Mesendoderm (in vitro differentiated cells): ENCODE results near the gene RBP5.

ENCODE experiments used
- DNase-seq: peaks from one replicate; pipeline ENCODE4 v3.0.0; 2013
- H2AK5ac ChIP-seq: 2 replicates; pipeline ENCODE4 v1.6.1; 2013; ENCODE audit warnings: low read length, inconsistent platforms
- H2BK120ac ChIP-seq: 2 replicates; pipeline ENCODE4 v1.6.1; 2013; ENCODE audit warnings: low read depth, mild to moderate bottlenecking, low read length, moderate library complexity, mixed read lengths
- H2BK15ac ChIP-seq: replicated peaks from 2 replicates; pipeline ENCODE4 v1.6.1; 2013; ENCODE audit warnings: low read depth, mild to moderate bottlenecking, moderate library complexity
- H2BK5ac ChIP-seq: 2 replicates; pipeline ENCODE4 v1.6.1; 2013; ENCODE audit warnings: low read length, inconsistent platforms
- H3K18ac ChIP-seq: 2 replicates; pipeline ENCODE4 v1.6.1; 2013; ENCODE audit warnings: mild to moderate bottlenecking, low read length, mixed read lengths
- H3K23ac ChIP-seq: one replicate; pipeline ENCODE4 v1.6.1; 2013; ENCODE audit warnings: low read length
- H3K27ac ChIP-seq: 2 replicates; pipeline ENCODE4 v1.5.1; 2013; ENCODE audit warnings: low read depth, mild to moderate bottlenecking, inconsistent platforms, low read length, moderate library complexity
- H3K27me3 ChIP-seq: 2 replicates; pipeline ENCODE4 v1.6.1; 2013; ENCODE audit warnings: low read length, control low read depth, mild to moderate bottlenecking, inconsistent platforms; ENCODE audit not compliant: insufficient read depth, poor library complexity
- H3K36me3 ChIP-seq: 2 replicates; pipeline ENCODE4 v1.6.1; 2013; ENCODE audit warnings: low read length, inconsistent platforms; ENCODE audit not compliant: control insufficient read depth, insufficient read depth
- H3K4ac ChIP-seq: one replicate; pipeline ENCODE4 v1.6.1; 2013; ENCODE audit warnings: low read depth, mild to moderate bottlenecking, low read length, moderate library complexity
- H3K4me1 ChIP-seq: 2 replicates; pipeline ENCODE4 v1.6.1; 2013; ENCODE audit warnings: low read depth, low read length, inconsistent platforms; ENCODE audit not compliant: control insufficient read depth
- H3K4me2 ChIP-seq: 2 replicates; pipeline ENCODE4 v1.6.1; 2013; ENCODE audit warnings: low read length
- H3K4me3 ChIP-seq: 2 replicates; pipeline ENCODE4 v1.5.1; 2013; ENCODE audit warnings: mild to moderate bottlenecking, low read length
- H3K56ac ChIP-seq: one replicate; pipeline ENCODE4 v1.6.1; 2013; ENCODE audit warnings: low read length
- H3K79me1 ChIP-seq: 2 replicates; pipeline ENCODE4 v1.6.1; 2013; ENCODE audit warnings: low read length, inconsistent platforms
- H3K79me2 ChIP-seq: 2 replicates; pipeline ENCODE4 v1.6.1; 2013; ENCODE audit warnings: mild to moderate bottlenecking, low read length; ENCODE audit not compliant: control insufficient read depth, insufficient read depth
- H3K9ac ChIP-seq: 2 replicates; pipeline ENCODE4 v1.6.1; 2013; ENCODE audit warnings: low read length, inconsistent platforms
- H4K5ac ChIP-seq: one replicate; pipeline ENCODE4 v1.6.1; 2013; ENCODE audit warnings: low read length
- H4K8ac ChIP-seq: one replicate; pipeline ENCODE4 v1.6.1; 2013; ENCODE audit warnings: low read depth, mild to moderate bottlenecking, control low read depth, low read length, moderate library complexity
- WGBS: extraction: QIAGEN DNeasy Blood & Tissue Kit; methylation state at CpG from one replicate; pipeline ENCODE4 v1.1.7; 2013; ENCODE audit warnings: low lambda C conversion rate, missing lambda C conversion rate; ENCODE audit not compliant: insufficient coverage; ENCODE audit errors: extremely low coverage; 5-methylcytosine and 5-hydroxymethylcytosine counted together

The RBP5 gene

DNA sequence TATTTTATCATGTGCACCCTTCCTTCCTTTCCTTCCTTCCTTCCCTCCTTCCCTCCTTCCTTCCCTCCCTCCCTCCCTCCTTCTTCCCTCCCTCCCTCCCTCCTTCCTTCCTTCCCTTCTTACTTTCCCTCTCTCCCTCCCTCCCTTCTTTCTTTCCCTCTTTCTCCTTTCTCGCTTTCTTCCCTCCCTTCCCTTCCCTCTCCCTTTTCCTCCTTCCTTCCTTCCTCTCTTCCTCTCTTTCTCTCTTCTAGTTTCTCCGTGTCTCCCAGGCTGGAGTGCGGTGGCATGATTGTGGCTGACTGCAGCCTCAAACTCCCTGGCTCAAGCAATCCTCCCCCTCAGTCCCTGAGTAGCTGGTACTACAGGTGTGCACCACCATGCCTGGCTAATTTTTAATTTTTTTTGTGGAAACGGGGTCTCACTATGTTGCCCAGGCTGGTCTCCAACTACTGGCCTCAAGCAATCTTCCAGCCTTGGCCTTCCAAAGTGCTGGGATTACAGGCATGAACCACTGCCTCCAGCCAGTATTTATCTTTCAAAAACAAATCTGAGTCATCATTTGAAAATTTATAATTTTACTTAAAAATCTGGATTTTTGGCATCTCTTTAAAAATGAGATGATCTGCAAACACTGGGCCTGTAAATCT lies 27.5 kb downstream of the RBP5 start:
- H3K23ac ChIP-seq = no peak overlapping the region
- no peak overlapping the region for H2BK5ac ChIP-seq
- no peak overlapping the region for H2BK15ac ChIP-seq
- H3K9ac ChIP-seq = no peak overlapping the region
- H3K79me1 ChIP-seq = no peaks in the 10 kb centered on the region
- H4K5ac ChIP-seq = no peak overlapping the region
- H3K27ac ChIP-seq = no peak overlapping the region
- no peaks in the 10 kb centered on the region for H3K4me1 ChIP-seq
- H2BK120ac ChIP-seq = no peak overlapping the region
- no peak overlapping the region for H3K4me3 ChIP-seq
- H3K18ac ChIP-seq = no peak overlapping the region
- no peak overlapping the region for H3K4me2 ChIP-seq
- no peaks in the 10 kb centered on the region for H3K27me3 ChIP-seq
- H3K79me2 ChIP-seq = no peaks in the 10 kb centered on the region
- no peaks in the 10 kb centered on the region for H3K36me3 ChIP-seq
- H2AK5ac ChIP-seq = no peak overlapping the region
- WGBS = no CpG with 5 or more reads among the region's 4 CpGs
- no peak for DNase-seq
- no peak overlapping the region for H3K56ac ChIP-seq
- H3K4ac ChIP-seq = no peak overlapping the region
- no peak overlapping the region for H4K8ac ChIP-seq

DNA sequence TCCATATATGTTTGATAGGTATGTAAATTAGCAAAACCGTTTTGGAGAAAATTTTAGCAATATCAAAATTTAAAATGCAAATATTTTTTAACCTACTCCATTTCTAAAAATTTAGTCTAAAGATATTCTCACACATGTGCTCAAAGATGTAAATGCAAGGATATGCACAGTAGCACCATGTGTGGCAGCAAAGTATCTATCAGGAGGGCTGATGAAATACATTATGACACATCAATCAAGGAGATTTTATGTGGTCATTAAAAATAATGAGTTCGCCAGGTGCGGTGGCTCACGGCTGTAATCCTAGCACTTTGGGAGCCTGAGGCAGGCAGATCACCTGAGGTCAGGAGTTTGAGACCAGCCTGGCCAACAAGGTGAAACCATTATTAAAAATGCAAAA lies 28.4 kb downstream of the RBP5 start:
- H3K27me3 ChIP-seq = no peaks in the 10 kb centered on the region
- no peak overlapping the region for H2AK5ac ChIP-seq
- H3K27ac ChIP-seq = no peak overlapping the region
- H4K5ac ChIP-seq = no peak overlapping the region
- H3K56ac ChIP-seq = no peak overlapping the region
- H2BK5ac ChIP-seq = no peak overlapping the region
- H2BK120ac ChIP-seq = no peak overlapping the region
- H3K36me3 ChIP-seq = no peaks in the 10 kb centered on the region
- H3K23ac ChIP-seq = no peak overlapping the region
- no peak overlapping the region for H2BK15ac ChIP-seq
- no peaks in the 10 kb centered on the region for H3K79me1 ChIP-seq
- no peak overlapping the region for H3K4me2 ChIP-seq
- H3K79me2 ChIP-seq = no peaks in the 10 kb centered on the region
- no peak overlapping the region for H3K4ac ChIP-seq
- no peaks in the 10 kb centered on the region for H3K4me1 ChIP-seq
- no peak overlapping the region for H3K9ac ChIP-seq
- no peak for DNase-seq
- no CpG with 5 or more reads among the region's 4 CpGs for WGBS
- no peak overlapping the region for H3K18ac ChIP-seq
- H3K4me3 ChIP-seq = no peak overlapping the region
- no peak overlapping the region for H4K8ac ChIP-seq

DNA sequence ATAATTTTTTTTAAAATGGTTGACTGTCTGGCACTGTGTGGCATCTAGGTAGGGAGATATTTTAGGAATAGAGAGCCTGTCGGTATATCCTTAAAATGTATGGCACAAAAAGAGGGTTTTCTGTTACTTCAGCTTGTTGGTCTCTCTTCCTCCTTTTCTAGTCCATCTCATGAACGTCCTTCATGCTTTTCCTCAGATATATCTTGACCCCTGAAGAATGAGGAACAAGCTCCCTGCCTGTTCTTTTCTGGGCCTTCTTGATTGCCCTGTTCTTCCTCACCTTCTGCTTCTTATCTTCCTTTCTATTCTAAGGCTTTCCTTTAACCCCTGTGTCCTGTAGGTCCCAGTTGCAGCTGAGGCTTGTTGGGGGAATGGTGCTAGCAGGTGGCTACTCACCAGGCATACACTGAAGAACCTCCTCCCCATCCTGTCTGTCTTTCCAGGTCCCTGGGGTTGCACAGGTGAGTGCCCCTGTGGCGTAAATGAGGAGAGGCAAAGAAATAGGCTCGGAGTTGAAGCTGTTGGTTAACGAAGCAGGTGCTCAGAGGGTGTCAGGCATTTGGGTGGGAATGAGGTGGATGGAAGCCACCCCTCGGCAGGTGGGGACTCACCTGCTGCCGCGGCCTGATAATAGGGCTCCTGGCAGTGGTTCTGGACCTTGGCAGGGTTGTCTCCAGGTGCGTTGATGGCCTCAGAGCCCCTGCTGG lies 29.2 kb downstream of the RBP5 start:
- Histone ChIP-seq H3K4me1 (no peaks in the 10 kb centered on the region), H4K8ac (no peak overlapping the region), H3K36me3 (no peaks in the 10 kb centered on the region), H3K4me3 (no peak overlapping the region), H3K4me2 (no peak overlapping the region), H3K23ac (no peak overlapping the region), H4K5ac (no peak overlapping the region), H3K79me2 (no peaks in the 10 kb centered on the region), H2AK5ac (no peak overlapping the region), H2BK5ac (no peak overlapping the region), H3K18ac (no peak overlapping the region), H2BK15ac (no peak overlapping the region), H2BK120ac (no peak overlapping the region), H3K4ac (no peak overlapping the region), H3K9ac (no peak overlapping the region), H3K79me1 (no peaks in the 10 kb centered on the region), H3K56ac (no peak overlapping the region), H3K27ac (no peak overlapping the region), H3K27me3 (no peaks in the 10 kb centered on the region)
- no peak for DNase-seq
- no CpG with 5 or more reads among the region's 9 CpGs for WGBS

DNA sequence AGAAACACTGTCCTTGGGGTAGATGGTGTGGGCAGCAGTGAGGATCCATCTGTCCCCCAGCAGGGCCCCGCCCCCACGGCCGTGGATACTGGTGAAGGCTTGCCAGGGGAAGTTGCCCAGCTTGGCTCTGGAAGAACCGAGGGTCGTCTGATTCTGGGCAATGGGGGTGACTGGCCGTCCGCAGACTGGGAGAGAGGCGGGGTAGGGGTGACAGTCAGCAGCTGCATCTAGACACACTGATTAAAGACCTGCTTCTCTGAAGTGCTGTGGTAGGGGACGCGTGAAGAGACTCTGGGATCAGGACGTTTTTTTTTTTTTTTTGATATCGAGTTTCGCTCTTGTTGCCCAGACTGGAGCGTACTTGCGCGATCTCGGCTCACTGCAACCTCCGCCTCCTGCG lies 31.7 kb downstream of the RBP5 start:
- Histone ChIP-seq H3K56ac (no peak overlapping the region), H3K4me3 (no peak overlapping the region), H3K23ac (no peak overlapping the region), H3K79me1 (no peaks in the 10 kb centered on the region), H4K8ac (no peak overlapping the region), H3K27ac (no peak overlapping the region), H2BK5ac (no peak overlapping the region), H2BK15ac (no peak overlapping the region), H3K18ac (no peak overlapping the region), H2AK5ac (no peak overlapping the region), H3K4me2 (no peak overlapping the region), H3K4ac (no peak overlapping the region), H2BK120ac (no peak overlapping the region), H3K9ac (no peak overlapping the region), H4K5ac (no peak overlapping the region), H3K79me2 (no peaks in the 10 kb centered on the region), H3K36me3 (no peaks in the 10 kb centered on the region), H3K4me1 (no peaks in the 10 kb centered on the region), H3K27me3 (no peaks in the 10 kb centered on the region)
- DNase-seq = no peak
- whole genome bisulfite sequencing = no CpG with 5 or more reads among the region's 19 CpGs

DNA sequence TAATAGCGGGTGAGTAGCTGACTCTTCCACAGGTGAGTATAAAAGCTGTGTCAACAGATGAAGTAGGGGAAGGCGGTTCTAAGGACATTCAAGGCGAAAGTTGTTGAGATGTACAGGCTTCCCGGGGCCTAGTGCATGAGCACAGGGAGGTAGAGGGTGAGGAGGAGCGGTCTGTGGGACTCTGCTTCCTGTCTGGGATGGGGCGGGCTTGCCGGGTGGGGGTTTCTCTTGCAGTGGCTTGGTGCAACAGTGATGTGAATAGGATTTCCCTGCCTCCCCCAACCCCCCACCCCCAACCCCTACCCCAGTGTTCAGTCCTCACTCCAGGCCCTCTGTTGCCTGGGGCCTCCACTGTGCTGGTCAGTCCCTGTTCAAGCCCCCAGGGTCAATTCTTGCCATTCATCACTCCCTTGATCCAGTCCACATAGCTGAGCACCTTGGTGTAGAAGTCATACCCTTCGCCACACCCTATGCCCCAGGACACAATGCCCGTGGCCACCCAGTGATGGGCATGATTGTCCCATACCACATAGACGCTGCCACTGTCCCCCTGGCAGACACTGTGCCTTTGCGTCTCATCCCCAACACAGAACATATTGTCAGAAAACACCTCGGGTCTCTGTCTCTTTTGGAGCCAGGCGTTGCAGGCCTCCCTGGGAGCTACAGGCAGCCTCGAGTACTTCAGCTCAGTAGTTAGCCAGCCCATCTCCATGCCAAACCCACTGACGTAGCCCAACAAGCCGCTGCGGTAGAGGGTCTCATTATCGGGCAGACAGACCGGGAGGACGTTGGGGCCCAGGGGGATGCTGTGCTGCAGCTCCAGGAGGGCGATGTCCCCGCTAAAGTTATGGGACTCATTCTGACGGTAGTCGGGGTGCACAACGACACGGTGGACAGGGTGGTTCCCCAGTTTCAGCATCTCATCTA lies 32.4 kb downstream of the RBP5 start:
- Histone ChIP-seq H3K27ac (no peak overlapping the region), H3K36me3 (no peaks in the 10 kb centered on the region), H2BK15ac (no peak overlapping the region), H3K4me3 (no peak overlapping the region), H3K9ac (no peak overlapping the region), H4K5ac (no peak overlapping the region), H3K27me3 (no peaks in the 10 kb centered on the region), H3K56ac (no peak overlapping the region), H2BK120ac (no peak overlapping the region), H3K4ac (no peak overlapping the region), H3K79me1 (no peaks in the 10 kb centered on the region), H2BK5ac (no peak overlapping the region), H2AK5ac (no peak overlapping the region), H4K8ac (no peak overlapping the region), H3K79me2 (no peaks in the 10 kb centered on the region), H3K4me1 (no peaks in the 10 kb centered on the region), H3K23ac (no peak overlapping the region), H3K4me2 (no peak overlapping the region), H3K18ac (no peak overlapping the region)
- no CpG with 5 or more reads among the region's 26 CpGs for WGBS
- DNase-seq = no peak
